Pancreas (tissue), 10 donors: Measurements from ENCODE around the gene PCGF2. TPM values are rescaled to one million over a fixed set of nuclear protein-coding genes. Genes with fewer than 3 reads are reported as not detected.

ENCODE experiments used
- ATAC-seq, 4 donors: fragments of 200-7000 bp; cut with Tn5 transposase; one replicate each; pipeline versions ENCODE4 v1.8.0 to v1.9.1; 2020; ENCODE audit warnings: mild to moderate bottlenecking in 4 of 4, moderate library complexity in 4 of 4
- DNase-seq, 6 donors: peaks; one replicate each; pipeline ENCODE4 v3.0.0-alpha.2; 2020
- FAIRE-seq: peaks from 2 replicates; lab custom pipeline; 2012; peaks lifted over from hg19 to GRCh38; lab: Jason Lieb, UNC
- H3K27ac ChIP-seq, 4 donors: fragments of 200-600 bp; sonication (generic); 1 replicate in 3 of 4; 2 replicates in 1 of 4; pipeline versions ENCODE4 v1.5.0 to v1.8.0; 2020
- H3K27me3 ChIP-seq, 4 donors: fragments of 200-600 bp; one replicate each; pipeline ENCODE4 v1.8.0; 2021
- H3K36me3 ChIP-seq, 3 donors: fragments of 200-600 bp; sonication (generic) in 1 of 3; one replicate each; pipeline versions ENCODE4 v1.5.0 to v1.8.0; 2020 to 2021
- H3K4me1 ChIP-seq, 3 donors: fragments of 200-600 bp; one replicate each; pipeline ENCODE4 v1.8.0; 2021
- H3K4me3 ChIP-seq, 4 donors: fragments of 200-600 bp; sonication (generic) in 2 of 4; one replicate each; pipeline versions ENCODE4 v1.5.0 to v1.8.0; 2020 to 2021
- H3K9me3 ChIP-seq, 4 donors: fragments of 200-600 bp; one replicate each; pipeline ENCODE4 v1.8.0; 2021
- WGBS, 2 donors: extraction: QIAGEN DNeasy Blood & Tissue Kit; methylation state at CpG; one replicate each; pipeline ENCODE4 v1.1.7; 2013; 5-methylcytosine and 5-hydroxymethylcytosine counted together
- intact Hi-C, 3 donors: fragments of 100-400 bp; cut with DNase I; formaldehyde crosslinking; loops; one replicate each; pipeline versions ENCODE4 v1.11.1 to v1.14.2; 2022
- polyA plus RNA-seq, 2 donors: library from polyadenylated mRNA; stranded (reverse); fragments of 200-250 nt; gene quantifications; one replicate each; pipeline ENCODE4 v1.2.3, GENCODE V29; 2013
- total RNA-seq, 6 donors: library from RNA; stranded (reverse); fragmentation: NEBNext Ultra II Directional in 4 of 6; extraction: Animal tissue kit (Norgen Biotek cat#: 25700) in 4 of 6; gene quantifications; one replicate each; pipeline versions ENCODE4 v1.2.1 to v1.2.4, GENCODE V29; 2021 to 2023
- TF ChIP-seq, protein P1 (sequence below), 4 donors: fragments of 200-600 bp; sonication (generic) in 3 of 4; IDR thresholded peaks; one replicate each; pipeline versions ENCODE4 v1.5.0 to v1.8.0; 2021; ENCODE audit warnings: antibody characterized with exemption in 4 of 4
- donor health status: healthy with polysubstance abuse.
- donor health status: DM: no; HTN: no; CAD: no; lungs with moderate emphysema.
- donor health status: DM: no; HTN: no; CAD: no.
- donor health status: control.
- donor health status: control.
- donor health status: Bipolar disorder and iron deficiency.
- donor health status: DM: yes; HTN: yes; CAD: no.
- donor health status: DM: no; HTN: no; CAD: no.
- donor health status: DM: no; HTN: no; CAD: no.
- donor health status: DM: yes; HTN: yes; CAD: no.

Gene PCGF2
- total and polyA plus RNA-seq, 8 donors: 12.9 to 39.6 (median 22.1) TPM

DNA sequence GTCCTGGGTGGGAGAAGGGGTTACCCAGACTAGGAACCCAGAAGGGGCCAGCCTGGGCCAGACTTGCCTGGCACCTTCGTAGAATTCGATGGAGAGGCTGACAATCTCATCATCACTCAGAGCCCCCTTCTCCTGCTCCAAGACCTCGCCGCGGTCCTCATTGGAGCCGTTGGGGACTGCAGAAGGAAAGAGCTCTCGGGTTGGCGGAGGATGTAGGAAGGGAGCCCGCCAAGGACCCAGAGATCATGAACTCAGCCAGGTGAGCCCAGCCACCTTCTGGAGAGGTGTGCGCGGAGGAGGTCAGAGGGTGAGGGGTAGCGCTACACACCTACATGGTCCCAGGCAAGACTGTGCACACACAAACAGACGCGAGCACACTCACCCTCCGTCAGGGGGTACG, 9.4 kb downstream of the PCGF2 start:
- peaks cover 34 to 54% (median 48%) of the 10 kb centered on the region in 3 donors for H3K4me1 ChIP-seq

DNA sequence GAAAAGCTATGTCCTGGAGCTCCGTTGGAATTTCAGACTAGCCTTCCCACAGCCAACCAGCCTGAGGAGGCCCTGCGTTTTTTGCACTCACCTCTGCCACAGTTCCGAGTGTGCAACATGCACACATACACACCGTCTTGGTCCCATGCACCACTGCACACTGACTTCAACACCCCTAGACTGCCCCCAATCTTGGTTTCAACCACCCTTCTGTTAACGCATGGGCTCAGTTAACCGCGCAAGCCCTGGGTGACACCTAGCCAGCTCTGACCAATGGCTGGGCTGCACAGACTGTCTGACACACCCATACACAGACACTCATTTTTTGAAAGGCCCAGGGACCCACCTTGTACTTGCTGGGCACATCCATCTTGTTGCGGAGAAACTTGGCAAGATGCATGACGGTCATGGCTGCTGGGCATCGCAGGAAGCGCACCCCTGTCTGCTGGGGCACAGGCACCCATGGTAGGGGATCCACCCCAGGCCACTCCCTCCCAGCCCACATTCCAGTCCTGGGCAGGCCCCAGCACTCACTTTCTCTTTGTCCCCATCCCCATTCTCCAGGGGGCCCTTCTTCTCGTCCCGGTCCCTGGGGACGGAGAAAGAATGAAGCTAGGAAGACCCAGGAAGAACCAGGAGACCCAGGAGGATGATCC, 10.0 kb downstream of the PCGF2 start:
- FAIRE-seq (no peak), ATAC-seq (no peak), DNase-seq (peak in 1 of 6 donors; percentile 23)
- Histone ChIP-seq H3K4me1 (peaks cover 32 to 54% (median 48%) of the 10 kb centered on the region in 3 donors), H3K27me3 (no peaks in the 10 kb centered on the region), H3K36me3 (peaks cover 0 to 18% (median 0%) of the 10 kb centered on the region in 3 donors), H3K4me3 (no peak overlapping the region), H3K27ac (no peak overlapping the region), H3K9me3 (no peaks in the 10 kb centered on the region)
- TF ChIP-seq, protein P1, sequence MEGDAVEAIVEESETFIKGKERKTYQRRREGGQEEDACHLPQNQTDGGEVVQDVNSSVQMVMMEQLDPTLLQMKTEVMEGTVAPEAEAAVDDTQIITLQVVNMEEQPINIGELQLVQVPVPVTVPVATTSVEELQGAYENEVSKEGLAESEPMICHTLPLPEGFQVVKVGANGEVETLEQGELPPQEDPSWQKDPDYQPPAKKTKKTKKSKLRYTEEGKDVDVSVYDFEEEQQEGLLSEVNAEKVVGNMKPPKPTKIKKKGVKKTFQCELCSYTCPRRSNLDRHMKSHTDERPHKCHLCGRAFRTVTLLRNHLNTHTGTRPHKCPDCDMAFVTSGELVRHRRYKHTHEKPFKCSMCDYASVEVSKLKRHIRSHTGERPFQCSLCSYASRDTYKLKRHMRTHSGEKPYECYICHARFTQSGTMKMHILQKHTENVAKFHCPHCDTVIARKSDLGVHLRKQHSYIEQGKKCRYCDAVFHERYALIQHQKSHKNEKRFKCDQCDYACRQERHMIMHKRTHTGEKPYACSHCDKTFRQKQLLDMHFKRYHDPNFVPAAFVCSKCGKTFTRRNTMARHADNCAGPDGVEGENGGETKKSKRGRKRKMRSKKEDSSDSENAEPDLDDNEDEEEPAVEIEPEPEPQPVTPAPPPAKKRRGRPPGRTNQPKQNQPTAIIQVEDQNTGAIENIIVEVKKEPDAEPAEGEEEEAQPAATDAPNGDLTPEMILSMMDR (IDR thresholded peaks at IDR 0.05): no peak
- intact Hi-C loops: loop anchor here in 1 of 3 donors (5.0 kb wide), 1 partner anchor 61 kb away; no protein-coding TSS in a partner anchor
- 91% methylated on average over 14 of the region's 14 CpGs for WGBS, 2 donors

More for the DNA sequence above, 9.4 kb downstream of the PCGF2 start:
- peak in 1 of 6 donors; percentile 30 for DNase-seq
- ATAC-seq: no peak
- 95 to 98% methylated on average over 16 of the region's 16 CpGs for WGBS, 2 donors
- intact Hi-C loops: loop anchor here in 1 of 3 donors (5.0 kb wide), 1 partner anchor 61 kb away; no protein-coding TSS in a partner anchor
- no peak for FAIRE-seq
- TF ChIP-seq, protein P1 (IDR thresholded peaks at IDR 0.05): no peak
- Histone ChIP-seq H3K4me3 (no peak overlapping the region), H3K9me3 (no peaks in the 10 kb centered on the region), H3K36me3 (peaks cover 0 to 18% (median 0%) of the 10 kb centered on the region in 3 donors), H3K27ac (no peak overlapping the region), H3K27me3 (no peaks in the 10 kb centered on the region)

DNA sequence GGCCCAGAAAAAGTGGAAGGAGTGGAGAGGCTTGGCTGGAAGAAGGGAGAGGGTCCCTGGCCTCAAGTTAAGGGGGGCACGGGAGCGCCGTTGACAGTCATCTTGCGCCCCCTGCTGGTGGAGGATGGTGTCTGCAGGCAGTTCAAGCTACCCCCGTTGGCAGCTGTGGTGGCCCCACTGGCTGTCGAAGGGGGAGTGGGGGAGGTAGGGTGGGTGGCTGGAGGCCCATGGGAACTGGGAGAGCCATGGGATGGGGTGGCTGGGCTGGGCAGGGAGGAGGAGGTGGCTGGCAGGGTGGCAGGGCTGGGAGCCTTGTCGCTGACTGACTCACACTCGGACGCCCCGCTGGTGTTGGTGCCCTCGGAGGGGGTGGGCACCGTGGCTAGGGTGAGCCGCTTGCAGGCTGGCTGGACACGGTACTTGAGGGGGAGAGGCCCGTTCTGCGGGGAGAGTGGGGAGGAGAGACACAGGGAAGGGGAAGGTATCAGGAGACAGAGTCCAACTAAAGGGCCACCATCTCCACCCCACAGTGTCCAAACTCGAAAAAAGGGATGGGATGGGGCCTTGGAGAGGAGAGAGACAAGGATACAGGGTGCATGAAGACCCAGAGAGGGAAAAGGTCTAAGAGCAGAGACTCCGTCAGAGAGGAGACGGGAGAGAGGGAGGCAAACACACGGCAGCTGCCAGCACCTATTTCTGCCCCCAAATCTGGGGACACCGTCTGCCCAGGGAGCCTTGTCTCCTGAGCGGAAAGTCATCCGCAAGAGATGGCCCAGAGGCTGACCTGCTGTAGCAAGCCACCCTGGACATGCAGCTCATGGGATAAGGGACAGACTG, 12.8 kb downstream of the PCGF2 start:
- H3K36me3 ChIP-seq: peaks cover 0 to 18% (median 0%) of the 10 kb centered on the region in 3 donors
- DNase-seq (peak; percentile 56 to 89 (median 72)), ATAC-seq (peak in 1 of 4 donors; percentile 4), FAIRE-seq (no peak)
- no peak overlapping the region for H3K4me3 ChIP-seq
- 41 to 45% methylated on average over 22 to 23 of the region's 23 CpGs for WGBS, 2 donors
- H3K4me1 ChIP-seq: peaks cover 22 to 44% (median 38%) of the 10 kb centered on the region in 3 donors
- no peaks in the 10 kb centered on the region for H3K9me3 ChIP-seq
- intact Hi-C loops: loop anchor here in 1 of 3 donors (5.0 kb wide), 1 partner anchor 58 kb away; no protein-coding TSS in a partner anchor
- H3K27me3 ChIP-seq: no peaks in the 10 kb centered on the region
- peak overlapping the region in 1 of 4 donors; percentile 30 for H3K27ac ChIP-seq
- TF ChIP-seq, protein P1 (IDR thresholded peaks at IDR 0.05): peak; percentile 72 to 83 (median 82)

DNA sequence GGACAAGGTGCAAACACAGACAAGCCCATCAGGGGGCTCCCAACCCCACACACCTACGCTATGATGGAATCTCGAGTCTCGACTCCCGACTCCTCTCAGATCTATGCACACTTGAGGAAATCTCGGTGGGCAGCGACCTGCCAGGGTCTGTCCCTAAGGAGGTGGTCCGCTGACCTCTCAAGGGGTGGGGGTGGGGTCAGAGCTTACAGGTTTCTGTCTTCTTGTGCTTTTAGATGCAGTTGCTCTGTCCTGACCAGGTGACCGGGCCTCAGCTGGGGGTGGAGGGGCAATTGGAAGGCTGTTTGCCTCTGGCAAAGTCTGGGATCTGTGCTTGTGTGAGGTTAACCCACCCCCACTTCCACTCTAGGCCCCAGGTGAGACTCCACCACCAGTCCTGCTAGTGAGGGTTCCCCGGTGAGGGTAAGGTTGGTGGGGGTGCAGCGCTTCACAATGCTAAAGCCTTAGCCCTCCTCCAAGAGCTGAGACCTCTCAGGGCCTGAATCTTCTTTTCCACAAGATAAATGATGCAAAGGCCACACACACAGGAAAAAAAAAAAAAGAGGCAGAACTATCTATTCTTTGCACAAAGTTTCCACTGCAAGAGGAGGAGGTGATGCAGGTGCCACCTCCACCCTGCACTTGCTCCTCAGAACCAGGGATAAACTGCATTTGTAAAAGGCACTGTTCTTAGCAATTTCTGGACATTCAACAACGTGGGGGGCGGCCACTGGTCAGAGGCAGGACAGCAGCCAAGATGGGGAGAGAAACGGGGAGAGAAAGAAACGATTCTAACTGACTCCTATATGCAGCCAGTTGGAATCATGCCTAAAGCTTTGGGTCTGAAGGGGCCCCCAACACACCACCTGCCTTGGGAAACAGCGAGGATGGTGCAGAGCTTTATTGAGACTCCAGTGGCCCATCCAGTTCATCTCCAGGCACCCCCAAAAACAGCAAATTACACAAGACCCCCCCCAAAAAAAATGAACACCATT, 13.9 kb downstream of the PCGF2 start:
- no peak overlapping the region for H3K4me3 ChIP-seq
- DNase-seq (peak in 2 of 6 donors; percentile 20 to 45), FAIRE-seq (no peak), ATAC-seq (no peak)
- H3K4me1 ChIP-seq: peaks cover 22 to 42% (median 38%) of the 10 kb centered on the region in 3 donors
- WGBS, 2 donors: 42 to 47% methylated on average over 14 to 15 of the region's 15 CpGs
- intact Hi-C loops: loop anchor here in 1 of 3 donors (5.0 kb wide), 1 partner anchor 57 kb away; no protein-coding TSS in a partner anchor
- TF ChIP-seq, protein P1 (IDR thresholded peaks at IDR 0.05): no peak
- H3K27me3 ChIP-seq: no peaks in the 10 kb centered on the region
- H3K27ac ChIP-seq: peak overlapping the region in 3 of 4 donors; percentile 11 to 91 (median 86)
- no peaks in the 10 kb centered on the region for H3K9me3 ChIP-seq
- peaks cover 0 to 18% (median 0%) of the 10 kb centered on the region in 3 donors for H3K36me3 ChIP-seq
